HG03064 (cell line): Measurements from ENCODE around the gene GTSF1L.
A peak's percentile ranks its signal among the peaks of the same experiment; 100 is the strongest.
"Not testable (repeated sequence)": the region's sequence is repeated elsewhere in the genome, so short reads cannot be mapped to it uniquely, and the experiment has no call there.

Experiments
- ATAC-seq: cut with Tn5 transposase; IDR thresholded peaks from one replicate; pipeline ENCODE4 v1.9.1; 2021; ENCODE audit warnings: low read depth; ENCODE audit not compliant: unreplicated experiment

The GTSF1L gene

DNA sequence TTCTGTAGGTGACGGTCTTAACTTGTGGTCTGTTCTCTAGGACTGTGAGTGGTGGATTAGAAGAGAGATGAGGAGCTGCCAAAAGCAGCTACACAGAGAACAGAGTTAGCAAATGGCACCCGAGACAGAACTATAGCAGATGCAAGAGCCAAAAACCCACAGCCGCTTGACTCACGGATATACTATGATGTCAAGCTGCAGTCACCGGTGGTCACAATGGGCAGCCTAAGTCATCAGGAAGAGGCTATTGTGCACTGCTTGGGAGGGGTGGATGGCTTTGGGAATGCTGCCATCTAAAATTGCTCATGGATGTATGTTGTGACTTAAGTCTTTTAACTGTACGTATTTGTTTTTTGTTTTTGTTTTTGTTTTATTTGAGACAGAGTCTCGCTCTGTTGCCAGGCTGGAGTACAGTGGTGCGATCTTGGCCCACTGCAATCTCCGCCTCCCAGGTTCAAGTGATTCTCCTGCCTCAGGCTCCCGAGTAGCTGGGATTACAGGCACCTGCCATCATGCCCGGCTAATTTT lies at the start of gene GTSF1L:
Gene GTSF1L, minus strand, starts transcription at position 192 of the 528 bp plus-strand sequence. CDS start 308 bp downstream, outside the sequence.
- ATAC-seq = no peak

DNA sequence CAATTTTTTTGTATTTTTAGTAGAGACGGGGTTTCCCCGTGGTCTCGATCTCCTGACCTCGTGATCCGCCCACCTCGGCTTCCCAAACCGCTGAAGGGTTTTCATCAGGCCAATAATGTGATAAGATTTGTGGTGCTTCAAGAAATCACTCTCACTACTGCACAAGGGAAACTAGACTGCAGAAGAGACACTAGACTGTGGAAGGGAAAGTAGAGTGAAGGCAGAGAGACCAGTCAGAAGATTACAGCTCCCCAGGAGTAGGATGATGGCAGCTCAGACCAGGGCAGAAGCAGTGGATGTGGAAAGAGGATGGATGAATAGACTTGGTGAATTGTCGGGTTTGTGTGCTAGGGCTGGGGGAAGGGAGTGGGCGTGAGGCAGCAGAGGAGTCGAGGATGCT lies 48.0 kb upstream of the GTSF1L start:
- ATAC-seq = no peak

DNA sequence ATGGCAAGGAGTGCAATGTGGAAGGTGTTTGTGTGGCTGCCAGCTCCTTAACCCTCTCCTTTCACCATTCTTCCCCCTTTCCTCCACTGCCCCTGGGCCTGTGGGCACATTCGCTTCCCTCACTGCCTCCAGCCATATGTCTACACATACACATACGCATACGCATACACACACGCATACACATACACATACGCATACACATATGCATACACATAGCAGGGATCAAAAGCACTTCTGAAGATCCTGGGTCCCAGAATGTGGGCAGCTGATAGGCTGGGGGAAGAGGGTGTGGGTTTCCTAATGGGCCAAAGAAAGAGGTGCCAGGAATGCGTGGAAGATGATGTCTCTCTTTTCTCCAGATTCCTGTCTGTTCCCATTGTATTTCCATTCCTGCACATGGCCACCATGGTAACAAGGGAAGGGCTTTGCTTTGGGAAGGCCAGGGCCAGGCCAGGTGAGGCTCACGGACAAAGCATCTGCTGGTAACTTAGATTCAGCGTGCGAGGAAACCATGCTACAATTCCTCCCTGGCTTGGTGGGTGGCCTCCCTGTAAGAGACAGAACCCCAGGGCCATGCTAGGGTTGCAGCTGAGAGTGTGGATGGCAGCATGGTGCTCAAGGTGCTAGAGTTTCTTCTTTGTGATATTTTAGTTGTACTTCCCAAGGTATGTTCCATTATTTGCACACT lies 44.8 kb upstream of the GTSF1L start:
- no peak for ATAC-seq

DNA sequence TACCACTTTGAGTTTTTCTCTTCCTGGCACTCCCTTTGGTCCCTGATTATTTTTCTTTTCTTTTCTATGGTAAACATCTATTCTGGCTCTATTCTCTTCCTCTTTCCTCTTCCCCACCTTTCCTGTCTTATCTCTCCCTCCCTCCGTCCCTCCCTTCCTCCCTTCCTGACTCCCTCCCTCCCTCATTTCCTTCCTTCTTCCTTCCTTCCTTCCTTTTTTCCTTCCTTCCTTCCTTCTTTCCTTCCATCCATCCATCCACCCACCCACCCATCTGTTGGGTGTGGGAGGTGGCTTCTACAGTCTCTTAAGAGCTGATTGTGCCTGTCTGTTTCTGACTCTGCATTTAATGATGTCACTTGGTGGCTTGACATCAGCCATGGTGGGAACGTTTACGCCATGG lies 43.5 kb upstream of the GTSF1L start:
- no peak for ATAC-seq

DNA sequence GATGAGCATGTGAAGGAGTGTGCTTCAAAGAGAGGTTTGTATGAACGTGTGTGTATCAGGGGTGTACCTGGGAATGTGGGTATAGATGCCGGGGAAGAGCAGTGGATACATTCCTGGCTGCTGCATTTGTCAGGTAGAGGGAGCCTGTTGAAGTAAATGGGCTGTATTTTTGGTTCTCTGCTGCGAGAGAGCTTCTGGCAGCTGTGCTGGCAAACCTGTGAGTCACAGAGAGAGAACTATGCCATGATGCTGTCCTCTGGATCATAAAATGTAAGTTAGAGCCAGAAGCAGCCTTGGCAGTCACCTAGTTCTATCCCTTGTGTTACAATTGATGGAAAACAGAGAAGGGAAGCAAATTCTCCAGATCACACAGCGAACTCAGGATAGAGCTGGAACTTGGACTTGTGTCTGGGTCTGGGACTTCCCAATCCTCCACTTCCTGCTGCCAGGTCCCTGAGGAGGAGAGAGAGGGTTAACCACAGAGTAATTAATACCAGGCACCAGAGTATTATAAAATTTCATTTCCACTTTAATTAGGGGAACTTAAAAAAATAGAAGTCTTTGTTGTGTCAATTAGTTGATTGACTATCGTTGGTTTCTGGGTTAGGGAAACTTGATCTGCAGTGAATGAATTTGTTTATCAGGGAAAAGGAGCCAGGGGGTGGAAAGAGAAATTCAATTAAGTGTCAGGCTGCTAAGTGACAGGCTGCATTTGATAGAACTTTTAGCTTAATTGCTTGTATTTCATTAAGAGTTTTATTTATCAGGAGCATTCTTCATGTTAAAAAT lies 41.1 kb upstream of the GTSF1L start:
- ATAC-seq = no peak

DNA sequence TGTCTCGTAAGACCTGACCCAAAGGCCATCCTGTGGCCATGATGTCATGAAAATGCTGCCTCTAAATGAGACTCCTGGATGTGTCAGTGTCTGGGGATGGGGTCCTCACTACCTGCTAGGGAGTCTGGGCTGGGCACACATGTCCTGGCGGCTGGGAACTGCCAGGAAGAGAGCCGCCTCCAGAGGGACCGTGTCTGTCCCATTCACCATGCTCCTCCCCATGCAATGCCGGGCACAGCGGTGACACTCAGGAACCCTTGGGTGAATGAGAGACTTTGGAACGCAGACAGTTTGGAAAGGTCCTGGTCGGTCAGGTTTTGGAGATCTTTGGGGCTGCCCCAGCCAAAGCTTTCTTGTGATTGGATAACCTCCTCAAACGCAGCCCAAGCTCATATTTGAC lies 40.1 kb upstream of the GTSF1L start:
- ATAC-seq = no peak

DNA sequence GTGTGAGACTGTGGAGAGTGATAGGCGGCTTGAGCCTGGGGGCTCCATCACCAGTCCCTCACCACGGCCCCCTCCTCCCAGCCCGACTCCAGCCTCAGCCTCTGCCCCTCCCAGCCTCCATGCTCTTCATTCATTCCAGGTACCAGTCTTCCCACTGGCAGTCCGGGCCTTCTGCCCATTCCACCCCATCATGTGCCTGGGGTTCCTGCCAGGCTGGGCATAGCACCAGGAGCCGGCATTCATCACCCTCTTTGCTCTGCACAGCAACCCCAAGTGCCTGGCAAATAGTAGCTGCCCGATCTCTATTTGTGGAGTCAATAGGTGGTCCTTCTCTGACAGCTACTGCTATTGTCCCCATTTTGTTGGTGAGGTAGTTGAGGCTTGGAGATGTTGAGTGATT lies 39.6 kb upstream of the GTSF1L start:
- ATAC-seq = no peak

DNA sequence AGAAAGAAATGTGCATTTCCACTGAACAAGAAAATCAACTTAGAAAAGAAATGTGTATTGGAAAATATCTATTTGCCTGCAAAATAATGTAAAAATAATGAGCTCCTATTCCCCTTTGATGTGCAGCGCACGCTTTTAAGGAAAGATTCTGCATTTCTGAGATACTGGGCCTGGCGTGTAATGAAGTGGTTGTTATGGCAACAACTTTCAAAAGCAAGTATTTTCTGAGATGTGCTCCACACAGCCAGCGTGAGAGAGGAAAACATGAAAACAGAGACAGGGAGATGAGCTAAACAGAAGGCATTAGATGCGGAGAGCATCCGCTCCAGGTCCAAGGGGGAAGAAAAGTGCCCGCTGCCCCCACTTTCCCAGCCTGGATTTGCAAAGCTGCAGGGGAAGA lies 39.1 kb upstream of the GTSF1L start:
- ATAC-seq = no peak

DNA sequence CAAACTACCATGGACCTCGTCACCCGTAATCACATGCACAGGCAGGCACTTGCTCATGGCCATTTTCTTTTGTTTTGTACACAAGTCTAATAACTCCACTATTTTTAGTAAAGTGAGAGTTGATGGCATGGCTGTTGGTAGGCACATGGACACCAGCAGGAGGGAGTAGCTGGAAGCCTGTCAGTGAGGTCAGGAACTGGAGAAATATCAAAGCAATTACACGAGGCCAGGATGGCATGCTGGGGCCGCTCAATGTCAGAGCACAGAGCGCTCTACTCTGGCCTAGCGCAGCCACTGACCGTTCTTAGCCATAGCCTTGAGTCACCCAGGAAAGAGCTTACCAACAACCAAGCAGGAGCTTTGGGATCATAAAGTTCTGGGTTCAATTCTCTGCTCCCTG lies 36.1 kb upstream of the GTSF1L start:
- ATAC-seq = no peak

DNA sequence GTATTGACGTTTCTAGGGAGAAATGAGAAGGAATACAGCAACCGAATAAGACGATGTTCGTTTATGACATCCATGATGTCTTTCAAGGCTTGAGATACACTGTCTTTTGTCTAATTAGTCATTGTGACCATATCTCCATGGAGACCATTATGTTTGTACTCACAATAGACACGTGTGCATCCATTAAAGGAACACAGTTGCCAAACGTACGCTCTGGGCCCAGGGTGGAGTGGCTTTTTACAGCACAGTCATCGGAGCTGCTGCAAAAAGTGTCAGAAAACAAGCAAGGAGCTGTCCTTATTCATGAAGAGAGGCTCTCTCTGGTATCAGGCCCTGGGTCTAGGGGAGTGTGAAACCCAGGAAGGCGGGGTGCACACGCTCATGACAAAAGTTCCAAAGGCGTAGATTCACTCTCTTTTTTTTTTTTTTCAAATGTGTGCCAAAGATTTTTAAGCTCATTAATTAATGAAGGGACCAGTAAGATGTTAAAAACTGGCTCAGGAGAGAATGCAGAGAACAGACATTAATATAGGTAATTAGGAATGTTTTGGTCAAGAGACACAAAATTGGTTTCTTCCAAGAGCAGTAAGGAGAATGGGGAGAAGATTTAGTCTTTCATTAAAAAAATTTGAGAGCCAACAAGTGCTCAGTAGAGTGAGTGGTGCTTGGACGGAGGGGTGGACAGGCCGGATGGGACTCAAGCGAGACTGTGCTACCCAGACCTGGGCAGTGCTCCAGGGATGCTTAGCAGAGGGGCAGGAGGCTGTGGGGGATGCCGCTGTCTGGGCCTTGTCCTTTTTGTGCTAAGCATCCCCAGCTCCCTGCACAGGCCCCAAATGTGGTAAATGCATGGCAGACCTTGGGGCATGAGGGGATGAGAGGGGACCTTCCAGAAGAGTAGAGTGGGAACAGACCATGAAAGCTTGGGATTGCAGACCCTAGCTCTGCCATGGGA lies 34.9 kb upstream of the GTSF1L start:
- no peak for ATAC-seq

DNA sequence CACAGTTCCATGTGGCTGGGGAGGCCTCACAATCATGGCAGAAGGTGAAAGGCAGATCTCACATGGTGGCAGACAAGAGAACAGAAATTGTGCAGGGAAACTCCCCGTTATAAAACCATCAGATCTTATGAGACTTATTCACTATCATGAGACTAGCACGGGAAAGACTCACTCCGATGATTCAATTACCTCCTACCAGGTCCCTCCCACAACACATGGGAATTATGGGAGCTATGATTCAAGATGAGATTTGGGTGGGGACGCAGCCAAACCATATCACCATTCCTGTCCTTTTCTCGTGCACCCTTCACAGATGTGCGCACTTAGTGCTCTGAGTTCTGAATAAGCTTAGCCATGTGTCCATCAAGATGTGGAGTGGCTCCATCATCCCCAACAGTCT lies 31.1 kb upstream of the GTSF1L start:
- ATAC-seq = not testable (repeated sequence)

DNA sequence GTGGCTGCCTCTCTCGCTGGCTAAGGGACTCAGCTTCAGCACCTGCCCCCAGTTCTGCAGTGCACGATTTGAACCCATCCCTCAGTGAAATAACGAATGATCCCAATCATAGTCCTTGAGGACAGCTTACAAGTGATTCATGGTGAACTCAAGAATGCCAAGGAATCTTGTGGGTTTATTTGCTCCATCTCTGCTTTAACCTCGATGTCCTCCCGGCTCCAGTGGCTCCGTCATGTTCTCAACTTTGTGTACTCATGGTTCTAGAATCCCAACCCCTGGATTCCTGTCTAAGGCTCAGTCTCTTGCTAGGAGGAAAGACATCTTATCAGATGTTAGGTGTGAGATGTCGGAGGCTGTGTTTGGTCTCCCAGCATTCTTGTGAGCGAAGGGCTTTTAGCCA lies 29.0 kb upstream of the GTSF1L start:
- no peak for ATAC-seq

DNA sequence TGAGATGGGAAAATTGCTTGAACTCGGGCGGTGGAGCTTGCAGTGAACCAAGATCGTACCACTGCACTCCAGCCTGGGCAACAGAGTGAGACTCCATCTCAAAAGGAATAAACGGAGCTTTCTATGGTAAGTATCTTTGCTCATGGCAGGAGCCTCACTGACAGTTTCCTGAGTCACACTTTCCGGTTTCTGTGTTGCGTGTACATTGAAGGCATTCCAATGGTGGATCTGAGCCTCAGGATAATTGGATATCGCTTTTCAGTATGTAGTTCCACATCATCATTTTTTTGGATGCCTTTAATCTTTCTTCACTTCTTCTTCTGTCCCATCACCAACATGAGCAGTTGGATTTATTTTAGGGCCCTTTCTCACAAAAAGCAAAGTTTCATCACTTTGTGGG lies 28.6 kb upstream of the GTSF1L start:
- no peak for ATAC-seq

DNA sequence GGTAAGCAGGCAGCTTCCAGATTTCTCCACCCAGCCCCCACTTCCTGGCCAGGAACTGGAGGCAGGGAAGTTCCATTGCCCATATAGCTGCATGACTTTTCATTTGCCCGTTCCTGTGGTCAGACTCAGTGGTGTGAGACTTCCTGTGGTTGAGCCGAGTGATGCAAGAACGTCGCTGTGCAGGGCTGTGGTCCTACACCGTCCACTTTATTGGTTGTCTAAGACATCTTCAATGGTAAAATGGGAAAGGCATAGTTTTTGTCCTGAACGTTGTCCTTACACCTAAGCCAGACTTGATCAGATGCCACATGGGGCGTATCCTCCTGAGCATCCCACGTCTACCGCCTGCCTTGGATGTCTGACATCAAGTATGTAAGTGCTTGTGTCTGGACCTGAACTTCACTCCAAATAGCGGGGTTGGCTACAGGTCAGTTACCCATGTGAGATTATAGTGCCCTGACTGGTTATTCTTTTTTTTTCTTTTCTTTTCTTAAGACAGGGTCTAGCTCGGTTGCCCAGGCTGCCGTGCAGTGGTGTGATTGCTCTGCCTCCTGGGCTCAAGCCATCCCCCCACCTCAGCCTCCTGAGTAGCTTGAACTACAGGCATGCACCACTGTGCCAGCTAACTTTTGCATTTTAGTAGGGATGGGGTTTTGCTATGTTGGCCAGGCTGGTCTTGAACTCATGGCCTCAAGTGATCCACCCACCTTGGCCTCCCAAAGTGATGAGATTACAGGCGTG lies 25.9 kb upstream of the GTSF1L start:
- ATAC-seq = no peak

DNA sequence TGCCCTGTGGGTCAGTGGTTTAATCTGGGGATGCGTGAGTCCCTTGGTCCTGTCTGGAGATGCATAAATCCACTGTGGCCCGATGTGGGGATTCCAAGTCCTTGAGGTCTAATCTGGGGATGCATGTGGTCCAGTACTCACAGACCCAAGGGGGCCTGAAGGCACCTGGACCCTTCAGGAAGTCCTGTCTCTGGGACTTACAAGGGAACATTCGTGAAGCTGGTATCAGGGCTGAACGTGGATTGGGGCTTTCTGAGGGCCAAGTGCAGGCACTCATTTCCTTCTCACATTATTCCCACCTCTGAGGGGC lies 25.2 kb upstream of the GTSF1L start:
- ATAC-seq = no peak

DNA sequence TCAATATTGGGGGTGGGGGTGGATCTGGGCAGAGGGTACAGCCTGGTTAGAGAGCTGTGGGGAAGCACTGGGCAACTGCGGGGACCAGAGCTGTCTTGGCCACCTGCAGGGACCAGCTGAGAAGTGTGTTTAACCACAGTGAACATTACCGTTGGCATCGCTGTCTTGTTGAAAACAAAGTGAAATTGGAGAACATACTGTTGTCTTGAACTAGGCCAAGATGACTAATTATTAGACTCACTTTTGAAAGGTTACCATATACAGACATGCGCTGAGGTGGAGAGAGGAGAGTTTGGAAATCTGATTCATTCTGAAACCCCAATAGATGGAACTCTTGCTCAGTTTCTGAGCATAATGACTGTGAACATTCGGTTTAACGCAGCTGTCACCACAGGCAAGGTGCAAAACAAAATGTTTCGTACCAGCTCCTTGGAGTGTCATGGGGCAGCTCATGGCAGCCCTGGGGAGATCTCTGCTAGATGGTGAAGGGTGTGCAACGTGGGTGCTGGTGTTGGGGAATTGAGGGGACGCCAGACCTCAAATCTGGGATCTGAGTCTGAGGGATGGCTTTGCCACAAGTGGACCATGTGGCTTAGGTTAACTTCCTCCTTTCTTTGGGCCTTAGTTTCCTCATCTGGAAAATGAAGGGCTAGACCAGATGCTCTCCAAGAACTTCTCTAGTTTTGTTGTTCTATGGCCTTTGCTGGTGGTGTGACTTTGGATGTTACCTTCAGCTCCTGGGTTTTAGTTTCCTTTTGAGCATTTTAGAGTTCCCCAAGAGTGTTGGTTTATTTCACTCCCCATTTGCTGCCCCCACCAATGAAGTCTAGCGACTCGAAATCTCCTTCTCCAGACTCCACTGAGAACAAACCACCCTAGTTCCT lies 24.6 kb upstream of the GTSF1L start:
- peak; percentile 58 for ATAC-seq

DNA sequence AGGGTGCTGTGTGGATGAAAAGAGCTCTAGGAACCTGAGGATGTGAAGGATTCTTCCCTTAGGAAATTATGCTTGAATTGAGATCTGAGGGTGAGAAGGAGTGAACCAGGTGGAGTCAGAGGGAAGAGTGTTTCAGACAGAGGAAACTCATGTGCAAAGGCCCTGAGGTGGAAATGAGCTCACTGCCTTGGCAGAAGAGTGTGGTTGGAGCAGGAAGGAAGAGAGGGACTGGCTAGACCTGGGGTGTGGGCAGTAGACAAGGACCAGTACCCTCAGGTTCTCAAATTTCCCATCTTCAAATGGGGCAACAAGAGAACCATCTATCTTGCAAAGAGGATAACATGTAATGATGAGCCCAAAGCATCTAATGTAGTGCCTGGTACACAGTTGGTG lies 24.0 kb upstream of the GTSF1L start:
- ATAC-seq = no peak

DNA sequence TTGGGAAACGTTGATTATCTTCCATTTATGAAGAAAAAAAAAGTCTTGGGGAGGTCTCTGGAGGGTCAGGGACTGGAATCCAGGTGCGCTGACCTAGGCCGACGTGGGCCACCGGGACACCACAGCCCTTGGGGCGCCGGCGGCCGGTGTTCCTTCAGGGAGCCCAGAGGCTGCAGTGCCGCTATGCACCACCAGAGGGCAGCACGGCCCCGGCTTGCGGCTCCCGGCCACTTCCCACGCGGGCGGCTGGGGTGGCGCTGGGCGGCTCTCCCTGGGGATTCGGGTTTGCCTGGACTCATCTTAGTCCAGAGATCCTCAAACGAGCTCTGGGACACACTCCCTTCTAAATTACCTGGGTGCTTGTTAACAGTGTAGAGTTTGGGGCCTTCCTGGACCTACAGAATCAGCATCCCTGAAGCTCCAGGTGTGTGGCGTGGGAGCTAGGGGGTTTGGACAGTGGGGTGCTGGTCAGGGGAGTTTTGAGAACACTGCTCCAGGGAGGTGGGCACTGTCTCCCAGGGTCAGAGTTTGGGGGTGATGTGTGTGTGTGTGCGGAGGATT lies 23.0 kb upstream of the GTSF1L start:
- no peak for ATAC-seq

DNA sequence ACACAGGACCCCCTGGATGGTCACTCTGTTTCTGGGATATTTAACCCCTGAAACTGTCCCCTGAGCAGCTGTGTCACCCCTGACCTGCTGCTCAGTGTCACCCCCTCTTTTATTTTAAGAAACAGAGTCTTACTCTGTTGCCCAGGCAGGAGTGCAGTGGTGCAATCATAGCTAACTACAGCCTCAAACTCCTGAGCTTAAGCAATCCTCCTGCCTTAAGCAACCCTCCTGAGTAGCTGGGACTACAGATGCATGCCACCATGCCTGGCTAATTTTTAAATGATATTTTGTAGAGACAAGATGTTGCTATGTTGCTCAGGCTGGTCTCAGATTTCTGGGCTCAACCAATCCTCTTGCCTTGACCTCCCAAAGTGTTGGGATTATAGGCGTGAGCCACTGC lies 21.5 kb upstream of the GTSF1L start:
- ATAC-seq = no peak
